GM18502 (cell line): ENCODE measurements around the gene GPRIN1.

Experiments
- ATAC-seq: cut with Tn5 transposase; IDR thresholded peaks from one replicate; pipeline ENCODE4 v1.9.1; 2021; ENCODE audit warnings: mild to moderate bottlenecking; ENCODE audit not compliant: unreplicated experiment, poor library complexity

The GPRIN1 gene

GRCh38 chr5:176609724-176610434, at the start of gene GPRIN1:
Gene GPRIN1 (minus strand): TSS chr5:176610156. CDS start chr5:176599834, 10,322 bp downstream.
- ATAC-seq: peak; percentile 74

DNA sequence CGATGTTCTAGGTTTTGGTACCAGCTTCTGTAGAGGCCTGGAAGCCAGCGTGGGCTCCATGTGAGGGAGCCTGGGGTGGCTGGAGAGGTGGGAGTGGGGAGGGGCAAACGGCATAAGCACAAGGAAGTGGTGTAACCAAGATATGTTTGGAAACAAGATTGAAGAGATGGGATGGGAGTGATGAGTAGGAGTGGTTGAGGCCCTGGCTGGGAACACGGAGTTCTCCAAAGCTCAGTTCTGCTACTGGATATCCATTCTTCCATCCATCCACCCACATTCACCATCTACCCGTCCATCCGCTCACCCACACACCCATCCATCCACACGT, 49.5 kb upstream of the GPRIN1 start:
- ATAC-seq: no peak

DNA sequence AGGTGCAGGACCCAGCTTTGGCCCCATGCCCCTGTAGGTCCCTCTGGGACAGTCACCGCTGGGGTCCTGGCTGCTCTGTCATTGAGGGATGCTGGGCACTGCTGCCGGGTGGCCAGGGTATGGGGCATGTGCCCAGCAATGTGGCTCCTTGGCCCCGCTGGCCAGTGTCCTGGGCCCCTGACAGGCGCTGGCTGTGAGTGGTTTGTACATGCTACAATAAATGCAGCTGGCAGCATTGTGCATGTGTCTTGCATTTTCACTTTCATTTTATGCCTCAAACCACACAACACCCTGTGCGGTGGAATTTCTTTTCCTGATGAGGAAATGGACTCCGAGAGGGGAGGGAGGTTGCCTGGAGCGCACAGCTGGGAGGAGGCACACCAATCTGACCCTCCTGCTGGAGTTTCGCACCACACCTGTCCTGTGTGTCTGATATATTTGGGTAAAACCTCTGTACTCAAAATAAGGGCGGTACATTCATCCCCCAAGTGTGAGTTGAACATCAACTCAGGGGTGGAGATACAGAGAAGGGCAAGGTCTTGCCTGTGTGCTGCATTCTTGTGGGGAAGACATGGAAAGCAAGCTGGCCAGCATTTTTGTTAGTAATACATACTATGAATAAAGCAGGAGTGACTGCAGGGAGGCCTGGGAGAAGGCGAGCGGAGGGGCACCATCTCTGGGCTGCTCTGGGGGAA, 49.0 kb upstream of the GPRIN1 start:
- ATAC-seq: no peak

DNA sequence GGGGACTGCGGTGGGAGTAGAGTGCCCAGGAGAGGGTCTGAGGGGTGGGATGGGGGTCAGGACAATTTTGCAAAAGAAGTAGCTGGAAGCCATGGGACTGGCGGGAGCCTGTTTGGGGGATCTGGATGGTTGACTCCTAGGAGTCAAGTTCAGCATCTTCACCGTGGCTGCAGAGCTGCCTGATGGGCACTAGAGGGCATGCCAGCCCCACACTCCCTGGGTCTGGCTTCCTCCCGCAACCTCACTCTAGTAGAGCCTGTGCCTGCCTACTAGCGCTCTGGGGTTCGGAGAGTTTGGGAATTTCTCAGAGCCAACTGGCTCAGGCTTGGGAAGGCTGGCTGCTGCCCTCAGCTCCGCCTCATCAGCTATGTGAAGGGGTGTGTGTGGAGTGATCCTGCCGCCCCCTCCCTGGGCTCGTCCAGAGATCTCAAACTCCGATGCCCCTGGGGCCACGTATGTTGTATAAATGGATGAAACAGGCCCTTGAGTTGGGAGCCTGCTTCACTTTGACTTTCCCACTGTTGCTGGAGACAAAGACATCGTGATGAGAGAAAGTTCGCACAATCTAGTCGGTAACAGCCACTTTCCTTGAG, 48.1 kb upstream of the GPRIN1 start:
- ATAC-seq: peak; percentile 52

GRCh38 chr5:176656467-176656990, 46.6 kb upstream of the GPRIN1 start:
- ATAC-seq: no peak

DNA sequence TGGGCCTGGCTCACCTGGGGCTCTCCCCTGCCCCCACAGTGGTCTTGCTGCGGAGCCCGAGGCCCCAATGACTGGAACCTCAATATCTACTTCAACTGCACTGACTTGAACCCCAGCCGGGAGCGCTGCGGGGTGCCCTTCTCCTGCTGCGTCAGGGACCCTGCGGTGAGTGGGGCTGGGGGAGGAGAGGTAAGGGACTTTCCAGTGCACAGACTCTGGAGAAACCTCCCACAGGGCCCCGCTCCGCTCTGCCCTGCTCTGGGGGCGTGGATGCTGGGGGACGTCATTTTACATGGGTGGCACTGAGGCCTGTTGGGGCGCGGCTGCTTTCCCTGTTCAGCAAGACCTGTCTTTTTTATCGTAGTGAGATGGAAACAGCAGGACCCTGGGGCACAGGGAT, 44.9 kb upstream of the GPRIN1 start:
- ATAC-seq: no peak

DNA sequence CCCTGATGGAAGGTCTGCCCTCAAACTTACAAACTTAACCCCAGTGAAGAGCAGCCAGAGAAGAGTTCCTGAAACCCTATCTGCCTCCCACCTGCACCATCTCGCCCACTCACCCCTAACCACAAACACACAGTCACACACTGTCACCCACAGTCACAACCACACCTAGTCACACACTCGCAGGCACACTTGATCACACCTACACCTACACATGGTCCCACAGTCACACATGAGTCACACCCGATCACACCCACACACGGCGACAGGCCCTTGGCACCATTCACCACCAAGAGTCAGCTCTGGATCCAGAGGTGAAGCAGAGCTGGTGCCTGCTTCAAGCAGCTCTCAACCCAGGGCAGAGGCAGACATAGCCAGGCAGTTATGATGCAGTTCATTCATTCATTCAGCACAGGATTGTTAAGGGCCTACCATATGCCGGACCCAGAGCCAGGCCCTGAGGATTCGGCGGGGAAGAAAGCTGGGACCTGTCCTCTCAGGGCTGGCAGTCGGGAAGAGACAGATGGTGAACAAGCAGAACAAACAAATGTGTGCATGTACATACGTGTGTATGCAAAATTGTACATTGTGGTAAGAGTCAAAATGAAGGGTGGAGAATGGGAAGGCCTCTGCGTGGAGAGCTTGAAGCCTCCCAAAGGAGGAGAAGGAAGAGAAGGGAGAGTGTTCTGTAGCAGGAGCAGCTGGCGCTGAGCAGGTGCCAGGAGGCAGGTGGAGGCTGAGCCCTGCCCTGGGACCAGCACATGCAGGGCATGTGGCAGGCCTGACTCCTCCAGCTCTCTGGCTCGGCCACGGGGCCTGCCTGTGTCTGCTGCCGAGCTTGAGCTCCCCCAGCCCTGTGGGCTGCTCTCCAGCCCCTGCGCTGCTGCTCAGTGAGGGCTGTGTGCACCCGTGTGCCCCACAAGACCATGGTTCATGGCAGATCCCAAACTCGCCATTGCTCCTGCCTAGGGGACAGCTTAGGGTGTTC, 43.7 kb upstream of the GPRIN1 start:
- no peak for ATAC-seq

DNA sequence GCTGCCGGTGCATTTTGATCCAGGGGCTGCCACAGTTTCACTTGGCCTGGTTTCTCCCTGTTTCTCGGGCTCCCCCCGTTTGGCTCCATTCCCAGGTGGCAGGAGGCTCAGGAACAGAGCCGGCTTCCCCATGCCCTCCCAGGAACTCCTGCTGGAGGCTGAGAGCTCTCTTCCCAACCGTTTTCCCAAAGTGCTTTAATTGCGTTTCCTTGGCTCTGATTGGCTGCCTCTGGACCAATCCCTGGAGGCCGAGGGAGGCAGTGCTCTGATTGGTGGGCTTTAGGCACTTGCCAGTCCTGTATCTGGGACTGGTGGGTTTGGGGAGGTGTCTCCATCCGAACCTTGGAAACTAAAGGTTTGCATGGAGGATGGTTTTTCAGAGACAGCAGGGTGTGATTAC, 42.2 kb upstream of the GPRIN1 start:
- ATAC-seq: no peak

- no peak for ATAC-seq
Measured at GRCh38 chr5:176651472-176651980, 41.6 kb upstream of the GPRIN1 start.

GRCh38 chr5:176650354-176650884, 40.5 kb upstream of the GPRIN1 start:
- no peak for ATAC-seq

DNA sequence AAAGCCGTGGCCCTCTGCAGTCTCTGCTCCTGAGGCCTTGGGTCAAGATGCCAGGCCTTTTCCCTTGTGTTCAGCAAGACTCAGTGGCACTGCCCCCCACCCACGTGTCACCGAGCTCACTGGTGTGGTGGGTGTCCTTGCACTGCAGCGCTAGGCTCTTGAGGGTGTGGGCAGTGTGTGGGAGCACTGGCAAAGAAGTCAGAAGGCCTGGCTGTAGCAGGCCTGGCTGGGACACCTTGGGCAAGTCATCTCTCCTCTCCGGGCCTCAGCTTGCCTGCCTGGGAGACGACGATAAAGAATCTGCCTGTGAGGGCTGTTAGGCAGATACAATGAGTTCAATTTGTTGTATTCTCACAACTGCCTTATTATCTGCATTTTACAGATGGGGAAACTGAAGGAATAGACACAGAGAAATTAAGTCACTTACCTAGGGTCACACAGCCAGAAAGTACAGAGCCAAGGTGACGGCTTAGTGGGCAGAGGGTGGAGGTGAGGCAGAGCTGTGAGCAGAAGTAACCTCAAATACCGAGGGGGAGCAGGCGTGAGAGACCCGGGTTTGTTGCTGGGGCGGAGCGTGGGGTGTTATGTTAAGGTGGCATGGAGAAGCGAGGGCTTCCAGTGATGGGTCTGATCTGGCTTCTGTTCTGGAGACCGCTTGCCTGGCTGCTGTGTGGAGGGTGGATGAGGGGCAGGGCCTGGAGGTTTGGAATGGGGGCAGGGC, 38.7 kb upstream of the GPRIN1 start:
- ATAC-seq: no peak

DNA sequence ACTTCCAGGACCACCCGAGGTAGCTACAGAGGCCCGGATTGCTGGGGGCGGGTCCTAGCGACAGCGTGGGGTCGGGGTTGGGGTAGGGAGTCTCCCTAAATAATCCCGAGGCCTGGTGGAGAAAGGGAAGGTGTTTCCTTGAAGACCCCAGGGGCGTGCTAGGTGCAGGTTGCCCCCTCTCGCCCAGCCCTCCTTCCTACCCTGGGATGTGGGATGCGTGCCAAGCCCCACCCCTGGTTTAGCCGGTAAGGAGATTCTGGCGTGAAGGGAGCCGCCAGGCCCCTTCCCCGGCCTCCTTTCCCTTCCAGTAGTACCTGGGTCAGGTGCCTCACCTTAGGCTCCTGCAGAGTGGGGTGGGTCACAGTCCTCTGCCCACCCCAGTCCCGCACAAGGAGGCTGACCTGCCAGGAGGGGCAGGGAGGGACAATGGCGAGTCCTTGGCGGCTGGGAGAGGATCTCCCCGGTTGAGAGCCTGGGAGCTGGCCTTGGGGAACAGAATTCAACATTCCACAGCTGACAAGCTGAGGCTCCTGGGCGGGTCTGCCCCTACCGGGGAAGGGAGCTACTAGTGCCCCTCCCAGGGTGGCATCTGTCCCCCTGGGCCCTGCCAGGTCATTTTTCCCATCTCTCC, 38.0 kb upstream of the GPRIN1 start:
- ATAC-seq: no peak

DNA sequence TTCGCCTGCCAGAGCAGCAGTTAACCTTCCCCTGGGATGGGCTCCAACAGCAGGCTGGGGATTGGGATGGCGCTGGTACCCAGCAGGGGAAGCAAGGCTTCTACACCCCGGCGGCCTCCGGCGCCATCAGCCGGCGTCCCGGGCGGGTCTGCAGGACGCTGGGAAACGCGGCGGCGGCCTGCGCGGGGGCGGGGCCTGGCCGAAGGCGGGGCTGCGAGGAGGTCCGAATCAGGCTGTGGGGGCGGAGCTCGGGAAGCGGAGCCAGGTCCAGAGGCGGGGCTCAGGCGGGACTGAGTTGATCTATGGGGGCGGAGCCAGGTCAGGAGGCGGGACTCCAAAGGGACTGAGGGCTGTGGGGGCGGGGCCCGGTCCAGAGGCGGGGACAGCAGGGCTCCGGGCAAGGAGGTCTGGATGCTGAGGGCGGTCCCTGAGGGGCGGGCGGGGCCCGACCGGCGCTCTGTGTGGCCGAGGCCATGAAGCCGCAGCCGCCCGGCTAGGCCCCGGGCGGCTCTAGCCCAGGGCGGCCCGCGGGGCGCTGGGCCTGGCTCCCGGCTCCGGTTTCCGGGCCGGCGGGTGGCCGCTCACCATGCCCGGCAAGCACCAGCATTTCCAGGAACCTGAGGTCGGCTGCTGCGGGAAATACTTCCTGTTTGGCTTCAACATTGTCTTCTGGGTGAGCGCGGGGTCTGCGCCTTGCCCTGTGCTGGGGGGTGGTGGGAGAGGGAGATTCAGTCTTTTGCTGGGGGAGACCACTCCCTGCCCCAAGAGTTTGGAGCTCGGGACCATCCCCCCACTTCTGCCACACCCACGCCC, 37.3 kb upstream of the GPRIN1 start, which contains the start of gene TSPAN17:
Gene TSPAN17, plus strand, starts transcription at position 455 of the 813 bp plus-strand sequence. Its CDS starts 132 bp downstream, at position 587.
- peak; percentile 97 for ATAC-seq

GRCh38 chr5:176646707-176647029, 36.7 kb upstream of the GPRIN1 start:
- peak; percentile 24 for ATAC-seq

- no peak for ATAC-seq
Measured at GRCh38 chr5:176646049-176646706, 36.2 kb upstream of the GPRIN1 start.

DNA sequence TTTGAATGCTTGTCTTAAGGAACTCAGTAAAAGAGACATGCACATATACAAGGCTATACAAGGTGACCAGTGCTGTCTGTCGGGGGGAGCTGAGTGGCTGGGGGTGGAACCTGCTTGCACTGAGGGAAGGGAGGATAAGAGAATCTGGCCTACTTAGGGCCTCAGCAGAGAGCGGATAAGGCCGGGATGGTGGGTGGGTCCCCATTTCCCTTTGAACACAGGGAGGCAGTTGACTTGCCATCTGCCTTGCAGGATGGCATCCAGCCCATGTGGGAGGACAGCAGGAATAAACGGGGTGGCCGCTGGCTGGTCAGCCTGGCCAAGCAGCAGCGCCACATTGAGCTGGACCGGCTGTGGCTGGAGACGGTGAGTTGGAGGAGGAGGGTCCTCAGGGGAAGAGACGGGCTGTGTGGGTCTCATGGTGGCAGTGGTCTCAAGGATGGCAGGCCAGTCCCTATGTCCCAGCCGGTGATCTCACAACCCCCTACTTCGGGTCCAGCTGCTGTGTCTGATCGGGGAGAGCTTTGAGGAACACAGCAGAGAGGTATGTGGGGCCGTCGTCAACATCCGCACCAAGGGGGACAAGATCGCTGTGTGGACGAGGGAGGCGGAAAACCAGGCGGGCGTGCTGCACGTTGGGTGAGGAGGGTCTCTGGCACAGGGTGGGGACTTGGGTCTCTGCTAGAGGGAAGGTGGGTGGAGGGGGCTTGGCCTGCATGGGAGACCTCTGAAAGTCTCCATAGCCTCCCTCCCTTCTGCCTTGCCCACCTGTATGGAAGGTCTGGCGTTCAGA, 35.1 kb upstream of the GPRIN1 start:
- no peak for ATAC-seq

DNA sequence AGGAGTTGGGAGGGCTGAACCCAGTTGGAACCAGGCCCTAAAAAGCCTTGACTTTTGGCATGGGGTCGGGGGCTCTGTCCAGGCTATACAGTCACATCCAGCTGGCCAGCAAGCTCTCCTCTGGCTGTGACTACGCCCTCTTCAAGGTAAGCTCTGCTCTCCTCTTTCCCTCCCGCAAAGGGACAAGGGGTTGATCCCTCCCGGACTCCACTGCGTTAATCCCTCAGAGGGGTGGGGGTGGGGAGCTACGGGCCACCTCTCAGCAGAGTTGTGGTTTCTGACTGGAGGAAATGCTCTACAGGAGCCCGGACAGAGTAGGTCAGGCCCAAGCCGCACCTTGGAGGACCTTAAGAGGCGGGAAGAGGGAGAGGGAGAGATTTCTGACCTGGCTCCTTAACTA, 34.3 kb upstream of the GPRIN1 start:
- ATAC-seq: no peak
